Panc1 (cell line): ENCODE measurements around the gene POLD1. TPM values are rescaled to one million over a fixed set of nuclear protein-coding genes. Genes with fewer than 3 reads are reported as not detected.
"Not testable (repeated sequence)": the region's sequence is repeated elsewhere in the genome, so short reads cannot be mapped to it uniquely, and the experiment has no call there.

ENCODE experiments used
- ATAC-seq: fragments of 200-7000 bp; cut with Tn5 transposase; 2 replicates; pipeline ENCODE4 v1.9.1; 2020; ENCODE audit warnings: mild to moderate bottlenecking, moderate library complexity
- BruUV-seq: library from RNA; stranded (reverse); fragments of 400-500 nt; replicated peaks from 2 replicates; lab custom pipeline; 2021; lab: Mats Ljungman, UMichigan
- CTCF ChIA-PET: fragments of 300-600 bp; sonication (Branson Sonifier 250); formaldehyde crosslinking; loops from one replicate; lab custom pipeline; 2022; ENCODE audit warnings: antibody characterized with exemption; lab: Charles Lee
- POLR2A ChIA-PET: fragments of 300-600 bp; sonication (Branson Sonifier 250); formaldehyde crosslinking; loops from one replicate; lab custom pipeline; 2022; ENCODE audit warnings: antibody characterized with exemption; lab: Charles Lee
- DNase-seq: peaks from one replicate; pipeline ENCODE4 v3.0.0-alpha.2; 2010; ENCODE audit warnings: low read depth, low spot score
- H3K27ac ChIP-seq: 2 replicates; pipeline ENCODE4 v1.5.1; 2011; ENCODE audit warnings: mild to moderate bottlenecking, low read length, inconsistent platforms
- H3K27me3 ChIP-seq: fragments of 200-500 bp; sonication (Bioruptor generic); 2 replicates; pipeline ENCODE4 v1.6.0; 2014; ENCODE audit warnings: low read length, inconsistent platforms; ENCODE audit not compliant: control insufficient read depth, insufficient read depth
- H3K36me3 ChIP-seq: fragments of 200-500 bp; sonication (Bioruptor generic); 2 replicates; pipeline ENCODE4 v1.5.1; 2014; ENCODE audit warnings: inconsistent platforms, mild to moderate bottlenecking, low read length, moderate library complexity; ENCODE audit not compliant: control insufficient read depth, insufficient read depth
- H3K4me1 ChIP-seq: 2 replicates; pipeline ENCODE4 v1.5.1; 2011; ENCODE audit warnings: inconsistent platforms, mild to moderate bottlenecking, low read length, moderate library complexity; ENCODE audit not compliant: control insufficient read depth, insufficient read depth
- H3K4me3 ChIP-seq, 2 experiments: 2 replicates each; pipeline ENCODE4 v1.5.1; 2011 to 2012; ENCODE audit warnings: low read depth in 2 of 2, low read length in 2 of 2, mild to moderate bottlenecking in 2 of 2, inconsistent platforms in 1 of 2, moderate library complexity in 1 of 2
- H3K9me3 ChIP-seq: fragments of 200-500 bp; sonication (Bioruptor generic); 2 replicates; pipeline ENCODE4 v1.5.1; 2014; ENCODE audit warnings: low read depth, mild to moderate bottlenecking, inconsistent platforms, low read length, moderate library complexity; ENCODE audit not compliant: control insufficient read depth, insufficient read depth
- POLR2AphosphoS5 ChIP-seq: IDR thresholded peaks from 2 replicates; pipeline ENCODE4 v1.6.1; 2012; ENCODE audit warnings: mild to moderate bottlenecking, low read depth, low read length, moderate library complexity
- SIN3A ChIP-seq: IDR thresholded peaks from 2 replicates; pipeline ENCODE4 v1.6.1; 2012; ENCODE audit warnings: low read depth, mild to moderate bottlenecking, low read length, moderate library complexity, borderline replicate concordance; ENCODE audit not compliant: insufficient read depth
- TCF7L2 ChIP-seq: IDR thresholded peaks from 2 replicates; pipeline ENCODE4 v1.6.1; 2011; ENCODE audit warnings: mild to moderate bottlenecking, low read depth, low read length, inconsistent platforms
- in situ Hi-C: cut with HindIII; loops from 2 replicates; pipeline ENCODE4 v1.10.0; 2016; ENCODE audit warnings: low sequenced_read_pairs, low pct_unique_long_range_greater_than_20kb
- intact Hi-C: fragments of 100-400 bp; cut with micrococcal nuclease; formaldehyde crosslinking; loops from one replicate; pipeline ENCODE4 v1.10.0; 2022; ENCODE audit not compliant: unreplicated experiment
- total RNA-seq: library from RNA; stranded (reverse); gene quantifications from one replicate; pipeline ENCODE4 v1.2.1, GENCODE V29; 2021; ENCODE audit not compliant: unreplicated experiment
- TF ChIP-seq, protein P1 (sequence below), 2 experiments: IDR thresholded peaks; 2 replicates each; pipeline ENCODE4 v1.6.1; 2011 to 2012; ENCODE audit warnings: low read depth in 2 of 2, control low read depth in 1 of 2, low read length in 1 of 2, mild to moderate bottlenecking in 1 of 2, moderate library complexity in 1 of 2; ENCODE audit not compliant: insufficient read depth in 1 of 2
- TF ChIP-seq, protein P2 (sequence below): fragments of 450-650 bp; IDR thresholded peaks from 2 replicates; pipeline ENCODE4 v1.5.1; 2017; ENCODE audit warnings: mild to moderate bottlenecking

The POLD1 gene
- total RNA-seq, 1 experiment from 2014 or later = 71.7 TPM

DNA sequence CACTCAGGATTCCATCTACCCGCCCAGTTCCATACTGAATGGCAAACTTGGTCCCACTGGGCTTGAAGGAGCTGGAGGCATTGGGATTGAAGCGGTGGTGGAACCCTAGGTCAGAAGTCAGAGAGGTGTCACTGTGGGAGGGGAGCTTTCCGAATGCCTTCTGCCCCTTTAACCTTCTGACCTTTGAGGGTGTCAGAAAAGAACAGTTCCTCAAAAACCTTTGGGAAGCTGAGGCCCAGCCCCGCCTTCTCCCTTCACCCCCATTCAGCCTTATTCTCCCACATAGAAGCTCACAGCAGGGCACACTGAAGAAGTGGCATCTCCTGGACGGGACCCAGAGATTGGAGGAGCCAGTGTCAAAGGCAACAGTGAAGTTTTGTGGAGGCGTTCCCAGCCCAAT, 47.1 kb upstream of the POLD1 start:
- H3K36me3 ChIP-seq, POLR2A ChIA-PET, BruUV-seq, ATAC-seq, CTCF ChIA-PET, H3K27me3 ChIP-seq, DNase-seq, H3K9me3 ChIP-seq, H3K27ac ChIP-seq, in situ Hi-C loops, intact Hi-C loops, H3K4me1 ChIP-seq, H3K4me3 ChIP-seq: not testable (repeated sequence)

GRCh38 chr19:50340331-50340730, 43.8 kb upstream of the POLD1 start:
- no peaks in the 10 kb centered on the region for H3K27me3 ChIP-seq
- POLR2A ChIA-PET = no interaction called here
- ATAC-seq (no peak), DNase-seq (no peak)
- H3K27ac ChIP-seq = no peak overlapping the region
- no peaks in the 10 kb centered on the region for H3K36me3 ChIP-seq
- 0 out of 2 replicates have a peak, but pooled peaks cover 7% of the 10 kb centered on the region for H3K9me3 ChIP-seq
- in situ Hi-C loops (no loop called here), intact Hi-C loops (no loop called here)
- no peaks in the 10 kb centered on the region for H3K4me1 ChIP-seq
- BruUV-seq = no TSS peak
- CTCF ChIA-PET = no interaction called here
- H3K4me3 ChIP-seq = no peak overlapping the region
- TF ChIP-seq TCF7L2 (no peak), SIN3A (no peak), POLR2AphosphoS5 (no peak)
- TF ChIP-seq, protein P1, sequence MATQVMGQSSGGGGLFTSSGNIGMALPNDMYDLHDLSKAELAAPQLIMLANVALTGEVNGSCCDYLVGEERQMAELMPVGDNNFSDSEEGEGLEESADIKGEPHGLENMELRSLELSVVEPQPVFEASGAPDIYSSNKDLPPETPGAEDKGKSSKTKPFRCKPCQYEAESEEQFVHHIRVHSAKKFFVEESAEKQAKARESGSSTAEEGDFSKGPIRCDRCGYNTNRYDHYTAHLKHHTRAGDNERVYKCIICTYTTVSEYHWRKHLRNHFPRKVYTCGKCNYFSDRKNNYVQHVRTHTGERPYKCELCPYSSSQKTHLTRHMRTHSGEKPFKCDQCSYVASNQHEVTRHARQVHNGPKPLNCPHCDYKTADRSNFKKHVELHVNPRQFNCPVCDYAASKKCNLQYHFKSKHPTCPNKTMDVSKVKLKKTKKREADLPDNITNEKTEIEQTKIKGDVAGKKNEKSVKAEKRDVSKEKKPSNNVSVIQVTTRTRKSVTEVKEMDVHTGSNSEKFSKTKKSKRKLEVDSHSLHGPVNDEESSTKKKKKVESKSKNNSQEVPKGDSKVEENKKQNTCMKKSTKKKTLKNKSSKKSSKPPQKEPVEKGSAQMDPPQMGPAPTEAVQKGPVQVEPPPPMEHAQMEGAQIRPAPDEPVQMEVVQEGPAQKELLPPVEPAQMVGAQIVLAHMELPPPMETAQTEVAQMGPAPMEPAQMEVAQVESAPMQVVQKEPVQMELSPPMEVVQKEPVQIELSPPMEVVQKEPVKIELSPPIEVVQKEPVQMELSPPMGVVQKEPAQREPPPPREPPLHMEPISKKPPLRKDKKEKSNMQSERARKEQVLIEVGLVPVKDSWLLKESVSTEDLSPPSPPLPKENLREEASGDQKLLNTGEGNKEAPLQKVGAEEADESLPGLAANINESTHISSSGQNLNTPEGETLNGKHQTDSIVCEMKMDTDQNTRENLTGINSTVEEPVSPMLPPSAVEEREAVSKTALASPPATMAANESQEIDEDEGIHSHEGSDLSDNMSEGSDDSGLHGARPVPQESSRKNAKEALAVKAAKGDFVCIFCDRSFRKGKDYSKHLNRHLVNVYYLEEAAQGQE (IDR thresholded peaks at IDR 0.05; ENCODE audit: insufficient read depth in 1 of 2, low read depth in 2 of 2, low read length in 1 of 2) = no peak
- TF ChIP-seq, protein P2, sequence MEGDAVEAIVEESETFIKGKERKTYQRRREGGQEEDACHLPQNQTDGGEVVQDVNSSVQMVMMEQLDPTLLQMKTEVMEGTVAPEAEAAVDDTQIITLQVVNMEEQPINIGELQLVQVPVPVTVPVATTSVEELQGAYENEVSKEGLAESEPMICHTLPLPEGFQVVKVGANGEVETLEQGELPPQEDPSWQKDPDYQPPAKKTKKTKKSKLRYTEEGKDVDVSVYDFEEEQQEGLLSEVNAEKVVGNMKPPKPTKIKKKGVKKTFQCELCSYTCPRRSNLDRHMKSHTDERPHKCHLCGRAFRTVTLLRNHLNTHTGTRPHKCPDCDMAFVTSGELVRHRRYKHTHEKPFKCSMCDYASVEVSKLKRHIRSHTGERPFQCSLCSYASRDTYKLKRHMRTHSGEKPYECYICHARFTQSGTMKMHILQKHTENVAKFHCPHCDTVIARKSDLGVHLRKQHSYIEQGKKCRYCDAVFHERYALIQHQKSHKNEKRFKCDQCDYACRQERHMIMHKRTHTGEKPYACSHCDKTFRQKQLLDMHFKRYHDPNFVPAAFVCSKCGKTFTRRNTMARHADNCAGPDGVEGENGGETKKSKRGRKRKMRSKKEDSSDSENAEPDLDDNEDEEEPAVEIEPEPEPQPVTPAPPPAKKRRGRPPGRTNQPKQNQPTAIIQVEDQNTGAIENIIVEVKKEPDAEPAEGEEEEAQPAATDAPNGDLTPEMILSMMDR = no peak

DNA sequence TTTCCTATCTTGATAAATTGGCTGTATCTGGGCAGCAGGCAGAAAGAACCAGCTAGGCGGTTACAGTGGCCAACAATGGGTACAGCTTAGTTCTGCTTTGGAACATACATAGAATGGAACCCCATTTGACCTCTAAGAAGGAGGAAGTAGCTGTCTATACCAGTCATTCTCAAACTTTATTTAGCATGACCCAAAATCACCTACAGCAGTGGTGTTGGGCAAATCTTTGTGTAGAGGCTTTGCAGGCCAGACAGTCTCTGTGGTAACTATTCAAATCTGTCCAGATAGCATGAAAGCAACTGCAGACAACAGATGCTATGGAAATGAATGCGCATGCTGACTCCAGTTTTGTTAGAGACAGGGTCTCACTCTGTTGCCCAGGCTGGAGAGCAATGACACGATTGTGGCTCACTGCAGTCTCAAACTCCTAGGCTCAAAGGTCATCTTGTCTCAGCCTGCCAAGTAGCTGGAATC, 43.0 kb upstream of the POLD1 start:
- intact Hi-C loops = no loop called here
- in situ Hi-C loops = no loop called here
- Histone ChIP-seq H3K27me3 (no peaks in the 10 kb centered on the region), H3K4me1 (no peaks in the 10 kb centered on the region), H3K4me3 (no peak overlapping the region), H3K9me3 (0 out of 2 replicates have a peak, but pooled peaks cover 7% of the 10 kb centered on the region), H3K27ac (no peak overlapping the region), H3K36me3 (no peaks in the 10 kb centered on the region)
- no peak for ATAC-seq
- ChIA-PET POLR2A (no interaction called here), CTCF (no interaction called here)
- BruUV-seq = no TSS peak
- TF ChIP-seq POLR2AphosphoS5 (no peak), SIN3A (no peak), TCF7L2 (no peak)
- TF ChIP-seq, protein P1 (IDR thresholded peaks at IDR 0.05; ENCODE audit: insufficient read depth in 1 of 2, low read depth in 2 of 2, low read length in 1 of 2) = no peak
- TF ChIP-seq, protein P2 = no peak
- DNase-seq = no peak
